Measurements from ENCODE around the gene CSMD2. TPM values are rescaled to one million over a fixed set of nuclear protein-coding genes. Genes with fewer than 3 reads are reported as not detected.
"Not testable (repeated sequence)": the region's sequence is repeated elsewhere in the genome, so short reads cannot be mapped to it uniquely, and the experiment has no call there.

The CSMD2 gene
- total and polyA plus RNA-seq, 2 of the 4 experiments (the other 2 are of a cell fraction) = under 0.01 to 0.36 TPM

DNA sequence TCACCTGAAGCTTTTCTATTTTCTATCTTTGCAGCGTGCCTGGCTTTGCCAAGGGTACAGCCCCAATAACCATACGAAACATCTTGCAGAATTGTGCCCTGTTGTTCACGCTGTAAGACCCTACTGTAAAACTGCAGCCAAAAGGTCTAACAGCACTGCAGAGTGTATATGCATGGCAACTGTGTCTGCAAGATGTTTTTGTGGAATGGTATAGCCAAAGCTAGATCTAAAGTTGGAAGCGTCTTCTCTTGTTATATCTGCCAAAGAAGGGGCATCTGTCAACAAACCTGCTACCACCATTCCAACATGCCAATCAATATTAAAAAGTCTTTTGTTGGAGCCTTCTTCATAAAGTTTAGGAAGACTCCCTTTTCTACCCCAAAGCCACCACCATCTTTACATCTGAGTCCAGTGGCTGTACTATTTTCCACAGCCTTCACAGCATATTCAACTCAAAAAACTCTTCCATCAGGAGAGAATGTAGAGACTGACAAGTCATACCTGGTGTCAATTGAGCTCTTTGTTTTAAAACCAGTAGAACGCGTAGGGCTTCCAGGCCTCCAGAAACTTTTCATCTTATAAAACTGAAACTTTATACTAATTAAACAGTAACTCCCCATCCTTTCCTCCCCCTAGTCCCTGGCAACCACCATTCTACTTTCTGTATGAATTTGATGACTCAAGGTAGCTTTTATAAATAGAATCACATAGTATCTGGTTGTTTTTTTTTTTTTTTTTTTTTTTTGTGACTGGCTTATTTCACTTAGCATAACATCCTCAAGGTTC, 652.6 kb downstream of the CSMD2 start:
- Histone ChIP-seq H4K8ac (ENCODE audit: low read depth in 2 of 2, low read length in 2 of 2) (no peak overlapping the region), H3K14ac (replicated peaks; ENCODE audit: low read depth, low read length) (no peak overlapping the region), H2BK15ac (ENCODE audit: low read depth, low read length) (no peak overlapping the region), H3K4me1 (ENCODE audit: control insufficient read depth, insufficient read depth, low read length) (peaks cover 3% of the 10 kb centered on the region; the same call in 1 of the 2 replicates), H2BK5ac (ENCODE audit: low read depth, low read length, poor library complexity, severe bottlenecking) (no peak overlapping the region), H3K79me1 (ENCODE audit: low read depth in 1 of 2, low read length in 2 of 2) (no peaks in the 10 kb centered on the region), H2AK9ac (replicated peaks; ENCODE audit: low read depth, low read length, poor library complexity) (no peak overlapping the region), H4K5ac (ENCODE audit: low read depth, low read length) (no peak overlapping the region), H3K9me1 (ENCODE audit: insufficient read depth, low read length) (no peaks in the 10 kb centered on the region), H3K27ac (ENCODE audit: insufficient read depth, low read length) (no peak overlapping the region), H3K4ac (ENCODE audit: low read depth, low read length) (no peak overlapping the region), H2AK5ac (ENCODE audit: low read depth, low read length) (no peak overlapping the region), H3K4me3 (ENCODE audit: insufficient read depth, low read depth, low read length) (no peak overlapping the region), H3K4me2 (ENCODE audit: low read depth, low read length) (no peak overlapping the region), H4K20me1 (ENCODE audit: insufficient read depth, low read length) (no peaks in the 10 kb centered on the region), H2BK120ac (ENCODE audit: low read depth, low read length) (no peak overlapping the region), H4K91ac (ENCODE audit: insufficient read depth, low read depth, low read length) (no peak overlapping the region), H3K18ac (ENCODE audit: low read depth, low read length) (no peak overlapping the region), H3K36me3 (ENCODE audit: control insufficient read depth, insufficient read depth, low read length) (no peaks in the 10 kb centered on the region), H3K56ac (ENCODE audit: extremely low read depth, insufficient read depth, low read length) (no peak overlapping the region), H2BK20ac (ENCODE audit: low read depth, low read length) (no peak overlapping the region), H3K9ac (ENCODE audit: low read depth, low read length) (no peak overlapping the region), H3K9me3 (ENCODE audit: control insufficient read depth, insufficient read depth, low read length) (no peaks in the 10 kb centered on the region), H3K23ac (ENCODE audit: low read depth, low read length) (no peak overlapping the region), H2AFZ (replicated peaks; ENCODE audit: low read length, poor library complexity) (no peak overlapping the region), H3K27me3 (ENCODE audit: control insufficient read depth, insufficient read depth, low read length) (no peaks in the 10 kb centered on the region; the same call in 1 of the 2 replicates)
- in situ Hi-C loops (cut with MboI; ENCODE audit: low sequenced_read_pairs) = no loop called here
- TF ChIP-seq BHLHE40 (IDR thresholded peaks at IDR 0.05; ENCODE audit: low read depth, low read length) (no peak), FOS (IDR thresholded peaks at IDR 0.05; ENCODE audit: low read depth, low read length) (no peak), CEBPB (IDR thresholded peaks at IDR 0.05; ENCODE audit: low read depth, low read length) (no peak), RAD21 (IDR thresholded peaks at IDR 0.05; ENCODE audit: low read length) (no peak), MXI1 (IDR thresholded peaks at IDR 0.05; ENCODE audit: borderline replicate concordance, low read depth, low read length) (no peak), CHD1 (IDR thresholded peaks at IDR 0.05; ENCODE audit: low read depth, low read length) (no peak), RCOR1 (IDR thresholded peaks at IDR 0.05; ENCODE audit: insufficient replicate concordance, low read length) (no peak)
- TF ChIP-seq, protein P1, sequence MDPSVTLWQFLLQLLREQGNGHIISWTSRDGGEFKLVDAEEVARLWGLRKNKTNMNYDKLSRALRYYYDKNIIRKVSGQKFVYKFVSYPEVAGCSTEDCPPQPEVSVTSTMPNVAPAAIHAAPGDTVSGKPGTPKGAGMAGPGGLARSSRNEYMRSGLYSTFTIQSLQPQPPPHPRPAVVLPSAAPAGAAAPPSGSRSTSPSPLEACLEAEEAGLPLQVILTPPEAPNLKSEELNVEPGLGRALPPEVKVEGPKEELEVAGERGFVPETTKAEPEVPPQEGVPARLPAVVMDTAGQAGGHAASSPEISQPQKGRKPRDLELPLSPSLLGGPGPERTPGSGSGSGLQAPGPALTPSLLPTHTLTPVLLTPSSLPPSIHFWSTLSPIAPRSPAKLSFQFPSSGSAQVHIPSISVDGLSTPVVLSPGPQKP (IDR thresholded peaks at IDR 0.05; ENCODE audit: borderline replicate concordance, low read depth, low read length) = no peak
- intact Hi-C loops (cut with micrococcal nuclease) = no loop called here
- ChIA-PET CTCF (no interaction called here), POLR2A (ENCODE audit: unreplicated experiment) (no interaction called here)
- no TSS peak for BruUV-seq (replicated peaks)
- DNase-seq = no peak
- WGBS, 2 experiments (ENCODE audit: extremely low coverage in 2 of 2, insufficient read length in 1 of 2) = no CpG with 5 or more reads among the region's 6 CpGs
- dilution Hi-C loops (cut with HindIII; ENCODE audit: low sequenced_read_pairs, unreplicated experiment) = no loop called here
- no peak for ATAC-seq (ENCODE audit: low read depth)

DNA sequence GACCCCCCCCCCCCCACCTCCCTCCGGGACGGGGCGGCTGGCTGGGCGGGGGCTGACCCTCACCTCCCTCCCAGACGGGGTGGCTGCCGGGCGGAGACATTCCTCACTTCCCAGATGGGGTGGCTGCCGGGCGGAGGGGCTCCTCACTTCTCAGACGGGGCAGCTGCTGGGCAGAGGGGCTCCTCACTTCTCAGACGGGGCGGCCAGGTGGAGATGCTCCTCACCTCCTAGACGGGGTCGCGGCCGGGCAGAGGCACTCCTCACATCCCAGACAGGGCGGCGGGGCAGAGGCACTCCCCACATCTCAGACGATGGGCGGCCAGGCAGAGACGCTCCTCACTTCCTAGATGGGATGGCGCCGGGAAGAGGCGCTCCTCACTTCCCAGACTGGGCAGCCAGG, 655.8 kb downstream of the CSMD2 start:
- H3K23ac ChIP-seq (ENCODE audit: low read depth, low read length); H2BK15ac ChIP-seq (ENCODE audit: low read depth, low read length); H2AK9ac ChIP-seq (replicated peaks; ENCODE audit: low read depth, low read length, poor library complexity); dilution Hi-C loops (cut with HindIII; ENCODE audit: low sequenced_read_pairs, unreplicated experiment); H3K14ac ChIP-seq (replicated peaks; ENCODE audit: low read depth, low read length); H3K4ac ChIP-seq (ENCODE audit: low read depth, low read length); H3K4me2 ChIP-seq (ENCODE audit: low read depth, low read length); H4K8ac ChIP-seq (ENCODE audit: low read depth in 2 of 2, low read length in 2 of 2); BruUV-seq (replicated peaks); H2AK5ac ChIP-seq (ENCODE audit: low read depth, low read length); H3K4me3 ChIP-seq (ENCODE audit: insufficient read depth, low read depth, low read length); H3K36me3 ChIP-seq (ENCODE audit: control insufficient read depth, insufficient read depth, low read length); H2BK120ac ChIP-seq (ENCODE audit: low read depth, low read length); DNase-seq; H3K9ac ChIP-seq (ENCODE audit: low read depth, low read length); H3K79me1 ChIP-seq (ENCODE audit: low read depth in 1 of 2, low read length in 2 of 2); H3K27ac ChIP-seq (ENCODE audit: insufficient read depth, low read length); POLR2A ChIA-PET (ENCODE audit: unreplicated experiment); H2AFZ ChIP-seq (replicated peaks; ENCODE audit: low read length, poor library complexity); ATAC-seq (ENCODE audit: low read depth); intact Hi-C loops (cut with micrococcal nuclease); CTCF ChIA-PET; H3K4me1 ChIP-seq (ENCODE audit: control insufficient read depth, insufficient read depth, low read length); H2BK20ac ChIP-seq (ENCODE audit: low read depth, low read length); H3K27me3 ChIP-seq (ENCODE audit: control insufficient read depth, insufficient read depth, low read length); H2BK5ac ChIP-seq (ENCODE audit: low read depth, low read length, poor library complexity, severe bottlenecking); H4K91ac ChIP-seq (ENCODE audit: insufficient read depth, low read depth, low read length); H3K9me3 ChIP-seq (ENCODE audit: control insufficient read depth, insufficient read depth, low read length); H3K18ac ChIP-seq (ENCODE audit: low read depth, low read length); H3K9me1 ChIP-seq (ENCODE audit: insufficient read depth, low read length); H4K5ac ChIP-seq (ENCODE audit: low read depth, low read length); in situ Hi-C loops (cut with MboI; ENCODE audit: low sequenced_read_pairs); H3K56ac ChIP-seq (ENCODE audit: extremely low read depth, insufficient read depth, low read length); H4K20me1 ChIP-seq (ENCODE audit: insufficient read depth, low read length): not testable (repeated sequence)
- no CpG with 5 or more reads among the region's 24 CpGs for WGBS, 2 experiments (ENCODE audit: extremely low coverage in 2 of 2, insufficient read length in 1 of 2)
